ENCODE data around the gene SH3RF3. TPM values are rescaled to one million over a fixed set of nuclear protein-coding genes. Genes with fewer than 3 reads are reported as not detected.

Gene SH3RF3
- total RNA-seq, 1 donor from 2014 or later: 59.5 TPM

- Mint-ChIP-seq H3K27me3 (ENCODE audit: low read depth) (no peaks in the 10 kb centered on the region), H3K36me3 (ENCODE audit: low read depth) (no peaks in the 10 kb centered on the region), H3K4me3 (ENCODE audit: unreplicated experiment) (no peak overlapping the region), H3K9me3 (ENCODE audit: low read depth) (no peaks in the 10 kb centered on the region), H3K4me1 (ENCODE audit: low read depth) (peaks cover 87% of the 10 kb centered on the region), H3K27ac (ENCODE audit: unreplicated experiment) (peak overlapping the region; percentile 45)
- no peak for TF ChIP-seq CTCF (IDR thresholded peaks at IDR 0.05)
- DNase-seq (ENCODE audit: low spot score): no peak
Measured at GRCh38 chr2:109246616-109247015, 117.6 kb downstream of the SH3RF3 start.

GRCh38 chr2:109247340-109247739 is 118.3 kb downstream of the SH3RF3 start:
- Mint-ChIP-seq H3K36me3 (ENCODE audit: low read depth) (no peaks in the 10 kb centered on the region), H3K4me3 (ENCODE audit: unreplicated experiment) (no peak overlapping the region), H3K9me3 (ENCODE audit: low read depth) (no peaks in the 10 kb centered on the region), H3K27ac (ENCODE audit: unreplicated experiment) (no peak overlapping the region), H3K4me1 (ENCODE audit: low read depth) (peaks cover 80% of the 10 kb centered on the region), H3K27me3 (ENCODE audit: low read depth) (no peaks in the 10 kb centered on the region)
- TF ChIP-seq CTCF (IDR thresholded peaks at IDR 0.05): no peak
- no peak for DNase-seq (ENCODE audit: low spot score)

GRCh38 chr2:109247812-109248211 is 118.8 kb downstream of the SH3RF3 start:
- Mint-ChIP-seq H3K4me1 (ENCODE audit: low read depth) (peaks cover 77% of the 10 kb centered on the region), H3K9me3 (ENCODE audit: low read depth) (no peaks in the 10 kb centered on the region), H3K27me3 (ENCODE audit: low read depth) (no peaks in the 10 kb centered on the region), H3K4me3 (ENCODE audit: unreplicated experiment) (no peak overlapping the region), H3K36me3 (ENCODE audit: low read depth) (no peaks in the 10 kb centered on the region), H3K27ac (ENCODE audit: unreplicated experiment) (peak overlapping the region; percentile 36)
- TF ChIP-seq CTCF (IDR thresholded peaks at IDR 0.05): no peak
- no peak for DNase-seq (ENCODE audit: low spot score)

GRCh38 chr2:109248590-109248989 is 119.6 kb downstream of the SH3RF3 start:
- no peak overlapping the region for H3K4me3 Mint-ChIP-seq (ENCODE audit: unreplicated experiment)

GRCh38 chr2:109253217-109253616 is 124.2 kb downstream of the SH3RF3 start:
- Mint-ChIP-seq H3K27me3 (ENCODE audit: low read depth) (no peaks in the 10 kb centered on the region), H3K9me3 (ENCODE audit: low read depth) (no peaks in the 10 kb centered on the region), H3K27ac (ENCODE audit: unreplicated experiment) (peak overlapping the region; percentile 45), H3K4me1 (ENCODE audit: low read depth) (peaks cover 72% of the 10 kb centered on the region), H3K36me3 (ENCODE audit: low read depth) (peaks cover 4% of the 10 kb centered on the region), H3K4me3 (ENCODE audit: unreplicated experiment) (no peak overlapping the region)
- TF ChIP-seq CTCF (IDR thresholded peaks at IDR 0.05): no peak
- DNase-seq (ENCODE audit: low spot score): no peak

More at GRCh38 chr2:109248590-109248989, 119.6 kb downstream of the SH3RF3 start:
- H3K27ac Mint-ChIP-seq (ENCODE audit: unreplicated experiment): peak overlapping the region; percentile 87
- H3K9me3 Mint-ChIP-seq (ENCODE audit: low read depth): no peaks in the 10 kb centered on the region
- no peaks in the 10 kb centered on the region for H3K36me3 Mint-ChIP-seq (ENCODE audit: low read depth)
- peaks cover 77% of the 10 kb centered on the region for H3K4me1 Mint-ChIP-seq (ENCODE audit: low read depth)
- no peak for TF ChIP-seq CTCF (IDR thresholded peaks at IDR 0.05)
- no peaks in the 10 kb centered on the region for H3K27me3 Mint-ChIP-seq (ENCODE audit: low read depth)
- DNase-seq (ENCODE audit: low spot score): no peak

Data from chondrocyte (in vitro differentiated cells).